HepG2 (cell line): ENCODE results near the gene SLC25A10. TPM values are rescaled to one million over a fixed set of nuclear protein-coding genes. Genes with fewer than 3 reads are reported as not detected.

Experiments used
- ISX ChIP-seq: sonication (generic); formaldehyde crosslinking; conservative IDR thresholded peaks from 2 replicates; pipeline ENCODE4 v1.5.0; 2020; ENCODE audit warnings: missing genetic modification reagents
- MAZ ChIP-seq, 2 experiments: sonication (generic) in 1 of 2; formaldehyde crosslinking in 1 of 2; IDR thresholded peaks; 2 replicates each; pipeline versions ENCODE4 v1.5.0 to v1.6.1; 2012 to 2020; ENCODE audit warnings: low read depth in 2 of 2, mild to moderate bottlenecking in 2 of 2, borderline replicate concordance in 1 of 2, improper control_type of control experiment in 1 of 2, low read length in 1 of 2, missing genetic modification reagents in 1 of 2, moderate library complexity in 1 of 2
- NCOA1 ChIP-seq: sonication (generic); formaldehyde crosslinking; IDR thresholded peaks from 2 replicates; pipeline ENCODE4 v1.9.0; 2021; ENCODE audit warnings: missing genetic modification reagents
- PCBP2 ChIP-seq: fragments of 200-400 bp; formaldehyde crosslinking; optimal IDR thresholded peaks from 2 replicates; pipeline ENCODE3; 2018; ENCODE audit warnings: low read length, low read depth; ENCODE audit not compliant: poor library complexity, severe bottlenecking
- TCF7L2 ChIP-seq: IDR thresholded peaks from 2 replicates; pipeline ENCODE4 v1.6.1; 2011; ENCODE audit warnings: mild to moderate bottlenecking, low read depth, low read length, moderate library complexity
- ZEB1 ChIP-seq: IDR thresholded peaks from 2 replicates; pipeline ENCODE4 v1.6.1; 2012; ENCODE audit warnings: mild to moderate bottlenecking, low read depth, inconsistent platforms; ENCODE audit not compliant: insufficient replicate concordance
- ZMYM2 ChIP-seq: sonication (generic); formaldehyde crosslinking; IDR thresholded peaks from 2 replicates; pipeline ENCODE4 v1.8.0; 2022; ENCODE audit warnings: mild to moderate bottlenecking, missing genetic modification reagents
- ZNF234 ChIP-seq: sonication (generic); formaldehyde crosslinking; conservative IDR thresholded peaks from 2 replicates; pipeline ENCODE4 v1.5.1; 2020; ENCODE audit warnings: mild to moderate bottlenecking, missing genetic modification reagents
- ZNF337 ChIP-seq: sonication (generic); formaldehyde crosslinking; IDR thresholded peaks from 2 replicates; pipeline ENCODE4 v1.5.1; 2020; ENCODE audit warnings: missing genetic modification reagents, low read depth, mild to moderate bottlenecking, borderline replicate concordance
- ZNF354B ChIP-seq: sonication (generic); formaldehyde crosslinking; IDR thresholded peaks from 2 replicates; pipeline ENCODE4 v1.8.0; 2022; ENCODE audit warnings: mild to moderate bottlenecking, missing genetic modification reagents
- ZNF567 ChIP-seq: sonication (generic); formaldehyde crosslinking; IDR thresholded peaks from 2 replicates; pipeline ENCODE4 v1.8.1; 2023; ENCODE audit warnings: mild to moderate bottlenecking, missing genetic modification reagents, borderline replicate concordance
- ZNF607 ChIP-seq: sonication (generic); formaldehyde crosslinking; IDR thresholded peaks from 2 replicates; pipeline ENCODE4 v1.5.1; 2020; ENCODE audit warnings: missing genetic modification reagents, mild to moderate bottlenecking, borderline replicate concordance
- polyA plus RNA-seq, 8 experiments: library from polyadenylated mRNA; depleted of rRNA in 3 of 8; stranded (reverse) in 7 of 8; unstranded in 1 of 8; fragments of >200 nt; fragmentation: Illumina TruSeq in 4 of 8; extraction: Trizol in 4 of 8; gene quantifications; 2 replicates each; pipeline versions ENCODE4 v1.2.1 to v1.2.3, GENCODE V29; 2011 to 2016; ENCODE audit warnings: low read depth in 4 of 8, missing spikeins in 1 of 8, mixed read lengths in 1 of 8; ENCODE audit not compliant: insufficient read depth in 1 of 8
- total RNA-seq, 5 experiments: library from RNA; depleted of rRNA; stranded (reverse); fragments of >200 nt; fragmentation: Illumina TruSeq; extraction: Trizol; gene quantifications; 2 replicates each; pipeline ENCODE4 v1.2.3, GENCODE V29; 2016; ENCODE audit warnings: low read depth in 1 of 5
- TF ChIP-seq, protein P1 (sequence below): sonication (generic); formaldehyde crosslinking; IDR thresholded peaks from 2 replicates; pipeline ENCODE4 v1.8.0; 2022; ENCODE audit warnings: mild to moderate bottlenecking, missing genetic modification reagents, borderline replicate concordance
- TF ChIP-seq, protein P2 (sequence below): sonication (generic); formaldehyde crosslinking; IDR thresholded peaks from 2 replicates; pipeline ENCODE4 v1.5.1; 2020; ENCODE audit warnings: missing genetic modification reagents, mild to moderate bottlenecking, borderline replicate concordance
- TF ChIP-seq, protein P3 (sequence below), 2 experiments: sonication (generic) in 1 of 2; formaldehyde crosslinking in 1 of 2; IDR thresholded peaks; 2 replicates each; pipeline versions ENCODE4 v1.5.1 to v1.6.1; 2011 to 2020; ENCODE audit warnings: borderline replicate concordance in 1 of 2, low read depth in 1 of 2, low read length in 1 of 2, mild to moderate bottlenecking in 1 of 2, missing genetic modification reagents in 1 of 2, moderate library complexity in 1 of 2
- TF ChIP-seq, protein P4 (sequence below): sonication (generic); formaldehyde crosslinking; IDR thresholded peaks from 2 replicates; pipeline ENCODE4 v1.9.0; 2021; ENCODE audit warnings: missing genetic modification reagents, mild to moderate bottlenecking, borderline replicate concordance
- TF ChIP-seq, protein P5 (sequence below): IDR thresholded peaks from 2 replicates; pipeline ENCODE4 v1.6.1; 2016; ENCODE audit warnings: missing compliant biosample characterization, missing genetic modification reagents, borderline replicate concordance

Gene SLC25A10
- total and polyA plus RNA-seq, 2 of the 13 experiments (the other 11 are each of a cell fraction or from before 2014, with no cell fraction given), result 46.5 to 140 TPM

DNA sequence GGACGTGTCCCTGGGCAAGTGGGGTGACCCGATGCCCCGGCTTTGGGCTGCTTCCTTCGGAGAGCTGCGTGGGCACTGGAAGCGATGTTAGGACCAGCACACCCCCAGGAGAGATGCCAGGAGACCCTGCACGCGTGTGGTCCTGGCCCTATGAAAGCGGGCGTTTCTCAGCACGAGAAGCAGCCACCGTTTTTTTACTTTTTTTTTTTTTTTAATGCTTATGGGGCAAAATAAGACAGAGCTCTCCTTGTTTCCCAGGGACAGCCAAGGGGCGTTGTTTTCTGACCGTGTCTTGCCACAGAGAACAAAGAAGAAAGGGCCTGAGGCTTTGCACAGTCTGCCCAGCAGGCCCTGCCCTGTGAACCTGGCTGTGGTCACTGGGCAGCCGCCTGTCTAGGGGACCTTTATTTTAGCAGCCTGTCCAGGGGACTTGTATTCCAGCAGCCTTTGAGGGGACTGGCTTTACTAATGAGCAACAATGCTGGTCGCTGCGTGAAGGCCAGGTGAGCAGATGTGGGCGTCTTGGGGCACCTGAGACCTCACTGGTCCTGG is 996 bp downstream of the SLC25A10 start (continued):
- TF ChIP-seq, protein P1, sequence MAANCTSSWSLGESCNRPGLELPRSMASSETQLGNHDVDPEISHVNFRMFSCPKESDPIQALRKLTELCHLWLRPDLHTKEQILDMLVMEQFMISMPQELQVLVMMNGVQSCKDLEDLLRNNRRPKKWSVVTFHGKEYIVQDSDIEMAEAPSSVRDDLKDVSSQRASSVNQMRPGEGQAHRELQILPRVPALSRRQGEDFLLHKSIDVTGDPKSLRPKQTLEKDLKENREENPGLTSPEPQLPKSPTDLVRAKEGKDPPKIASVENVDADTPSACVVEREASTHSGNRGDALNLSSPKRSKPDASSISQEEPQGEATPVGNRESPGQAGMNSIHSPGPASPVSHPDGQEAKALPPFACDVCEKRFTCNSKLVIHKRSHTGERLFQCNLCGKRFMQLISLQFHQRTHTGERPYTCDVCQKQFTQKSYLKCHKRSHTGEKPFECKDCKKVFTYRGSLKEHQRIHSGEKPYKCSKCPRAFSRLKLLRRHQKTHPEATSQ (CRISPR knock-in tag), result 0 out of 2 replicates have a peak, but pooled peaks have one; percentile 44
- TF ChIP-seq, protein P2, sequence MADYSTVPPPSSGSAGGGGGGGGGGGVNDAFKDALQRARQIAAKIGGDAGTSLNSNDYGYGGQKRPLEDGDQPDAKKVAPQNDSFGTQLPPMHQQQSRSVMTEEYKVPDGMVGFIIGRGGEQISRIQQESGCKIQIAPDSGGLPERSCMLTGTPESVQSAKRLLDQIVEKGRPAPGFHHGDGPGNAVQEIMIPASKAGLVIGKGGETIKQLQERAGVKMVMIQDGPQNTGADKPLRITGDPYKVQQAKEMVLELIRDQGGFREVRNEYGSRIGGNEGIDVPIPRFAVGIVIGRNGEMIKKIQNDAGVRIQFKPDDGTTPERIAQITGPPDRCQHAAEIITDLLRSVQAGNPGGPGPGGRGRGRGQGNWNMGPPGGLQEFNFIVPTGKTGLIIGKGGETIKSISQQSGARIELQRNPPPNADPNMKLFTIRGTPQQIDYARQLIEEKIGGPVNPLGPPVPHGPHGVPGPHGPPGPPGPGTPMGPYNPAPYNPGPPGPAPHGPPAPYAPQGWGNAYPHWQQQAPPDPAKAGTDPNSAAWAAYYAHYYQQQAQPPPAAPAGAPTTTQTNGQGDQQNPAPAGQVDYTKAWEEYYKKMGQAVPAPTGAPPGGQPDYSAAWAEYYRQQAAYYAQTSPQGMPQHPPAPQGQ (CRISPR knock-in tag), result no peak
- TF ChIP-seq PCBP2, result no peak
- no peak; the same call in 1 of the 2 replicates for TF ChIP-seq MAZ (IDR thresholded peaks at IDR 0.05; ENCODE audit: borderline replicate concordance, low read depth, low read length)
- no peak for TF ChIP-seq MAZ (CRISPR knock-in tag; IDR thresholded peaks at IDR 0.05; ENCODE audit: low read depth)
- TF ChIP-seq ZMYM2 (CRISPR knock-in tag), result 0 out of 2 replicates have a peak, but pooled peaks have one; percentile 35
- TF ChIP-seq ZNF234 (CRISPR knock-in tag), result 0 out of 2 replicates have a peak, but pooled peaks have one; percentile 5
- TF ChIP-seq ZNF567 (CRISPR knock-in tag), result 0 out of 2 replicates have a peak, but pooled peaks have one; percentile 6
- no peak for TF ChIP-seq TCF7L2
- peak; percentile 34 for TF ChIP-seq ZEB1
- no peak for TF ChIP-seq ZNF607 (CRISPR knock-in tag)
- TF ChIP-seq ISX (CRISPR knock-in tag), result no peak
- TF ChIP-seq ZNF337 (CRISPR knock-in tag), result 0 out of 2 replicates have a peak, but pooled peaks have one; percentile 54
- TF ChIP-seq, protein P3, sequence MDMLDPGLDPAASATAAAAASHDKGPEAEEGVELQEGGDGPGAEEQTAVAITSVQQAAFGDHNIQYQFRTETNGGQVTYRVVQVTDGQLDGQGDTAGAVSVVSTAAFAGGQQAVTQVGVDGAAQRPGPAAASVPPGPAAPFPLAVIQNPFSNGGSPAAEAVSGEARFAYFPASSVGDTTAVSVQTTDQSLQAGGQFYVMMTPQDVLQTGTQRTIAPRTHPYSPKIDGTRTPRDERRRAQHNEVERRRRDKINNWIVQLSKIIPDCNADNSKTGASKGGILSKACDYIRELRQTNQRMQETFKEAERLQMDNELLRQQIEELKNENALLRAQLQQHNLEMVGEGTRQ (IDR thresholded peaks at IDR 0.05; ENCODE audit: low read depth, low read length), result no peak
- TF ChIP-seq, protein P3 (CRISPR knock-in tag; IDR thresholded peaks at IDR 0.05; ENCODE audit: borderline replicate concordance), result no peak
- TF ChIP-seq NCOA1 (CRISPR knock-in tag), result 0 out of 2 replicates have a peak, but pooled peaks have one; percentile 29
- TF ChIP-seq, protein P4, sequence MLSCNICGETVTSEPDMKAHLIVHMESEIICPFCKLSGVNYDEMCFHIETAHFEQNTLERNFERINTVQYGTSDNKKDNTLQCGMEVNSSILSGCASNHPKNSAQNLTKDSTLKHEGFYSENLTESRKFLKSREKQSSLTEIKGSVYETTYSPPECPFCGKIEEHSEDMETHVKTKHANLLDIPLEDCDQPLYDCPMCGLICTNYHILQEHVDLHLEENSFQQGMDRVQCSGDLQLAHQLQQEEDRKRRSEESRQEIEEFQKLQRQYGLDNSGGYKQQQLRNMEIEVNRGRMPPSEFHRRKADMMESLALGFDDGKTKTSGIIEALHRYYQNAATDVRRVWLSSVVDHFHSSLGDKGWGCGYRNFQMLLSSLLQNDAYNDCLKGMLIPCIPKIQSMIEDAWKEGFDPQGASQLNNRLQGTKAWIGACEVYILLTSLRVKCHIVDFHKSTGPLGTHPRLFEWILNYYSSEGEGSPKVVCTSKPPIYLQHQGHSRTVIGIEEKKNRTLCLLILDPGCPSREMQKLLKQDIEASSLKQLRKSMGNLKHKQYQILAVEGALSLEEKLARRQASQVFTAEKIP, result no peak
- 0 out of 2 replicates have a peak, but pooled peaks have one; percentile 83 for TF ChIP-seq ZNF354B (CRISPR knock-in tag)
- TF ChIP-seq, protein P5, sequence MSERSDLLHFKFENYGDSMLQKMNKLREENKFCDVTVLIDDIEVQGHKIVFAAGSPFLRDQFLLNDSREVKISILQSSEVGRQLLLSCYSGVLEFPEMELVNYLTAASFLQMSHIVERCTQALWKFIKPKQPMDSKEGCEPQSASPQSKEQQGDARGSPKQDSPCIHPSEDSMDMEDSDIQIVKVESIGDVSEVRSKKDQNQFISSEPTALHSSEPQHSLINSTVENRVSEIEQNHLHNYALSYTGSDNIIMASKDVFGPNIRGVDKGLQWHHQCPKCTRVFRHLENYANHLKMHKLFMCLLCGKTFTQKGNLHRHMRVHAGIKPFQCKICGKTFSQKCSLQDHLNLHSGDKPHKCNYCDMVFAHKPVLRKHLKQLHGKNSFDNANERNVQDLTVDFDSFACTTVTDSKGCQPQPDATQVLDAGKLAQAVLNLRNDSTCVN (CRISPR knock-in tag), result no peak
